Ishikawa (cell line): Measurements from ENCODE around the gene TMEM53.

Experiments used
- CEBPB ChIP-seq: IDR thresholded peaks from 2 replicates; pipeline ENCODE4 v1.6.1; 2012
- CREB1 ChIP-seq: IDR thresholded peaks from 2 replicates; pipeline ENCODE4 v1.6.1; 2012; ENCODE audit warnings: low read depth
- EGR1 ChIP-seq: IDR thresholded peaks from 2 replicates; pipeline ENCODE4 v1.6.1; 2012
- EP300 ChIP-seq: IDR thresholded peaks from 2 replicates; pipeline ENCODE4 v1.6.1; 2012; ENCODE audit warnings: borderline replicate concordance
- FOXM1 ChIP-seq: IDR thresholded peaks from 2 replicates; pipeline ENCODE4 v1.6.1; 2012; ENCODE audit warnings: low read depth, borderline replicate concordance
- MAX ChIP-seq: IDR thresholded peaks from 2 replicates; pipeline ENCODE4 v1.6.1; 2012
- NFIC ChIP-seq: IDR thresholded peaks from 2 replicates; pipeline ENCODE4 v1.6.1; 2012
- RAD21 ChIP-seq: IDR thresholded peaks from 2 replicates; pipeline ENCODE4 v1.6.1; 2012; ENCODE audit warnings: low read depth
- REST ChIP-seq: IDR thresholded peaks from 2 replicates; pipeline ENCODE4 v1.6.1; 2012; ENCODE audit warnings: low read depth, mild to moderate bottlenecking
- TAF1 ChIP-seq: IDR thresholded peaks from 2 replicates; pipeline ENCODE4 v1.6.1; 2012; ENCODE audit warnings: low read depth, mild to moderate bottlenecking
- TCF12 ChIP-seq: IDR thresholded peaks from 2 replicates; pipeline ENCODE4 v1.6.1; 2012; ENCODE audit warnings: low read depth
- TEAD4 ChIP-seq: IDR thresholded peaks from 2 replicates; pipeline ENCODE4 v1.6.1; 2012
- YY1 ChIP-seq: IDR thresholded peaks from 2 replicates; pipeline ENCODE4 v1.6.1; 2012; ENCODE audit warnings: low read depth
- ZBTB7A ChIP-seq: IDR thresholded peaks from 2 replicates; pipeline ENCODE4 v1.6.1; 2012; ENCODE audit warnings: low read depth
- TF ChIP-seq, protein P1 (sequence below): IDR thresholded peaks from 2 replicates; pipeline ENCODE4 v1.6.1; 2012

The TMEM53 gene

GRCh38 chr1:44609412-44609767 is 64.9 kb downstream of the TMEM53 start:
- TF ChIP-seq RAD21 (peak; percentile 81), NFIC (no peak), MAX (peak; percentile 54; the same call in 1 of the 2 replicates)

- no peak for TF ChIP-seq NFIC
- peak; percentile 50 for TF ChIP-seq RAD21
These were observed 66.1 kb downstream of the TMEM53 start for GRCh38 chr1:44608141-44608540.

DNA sequence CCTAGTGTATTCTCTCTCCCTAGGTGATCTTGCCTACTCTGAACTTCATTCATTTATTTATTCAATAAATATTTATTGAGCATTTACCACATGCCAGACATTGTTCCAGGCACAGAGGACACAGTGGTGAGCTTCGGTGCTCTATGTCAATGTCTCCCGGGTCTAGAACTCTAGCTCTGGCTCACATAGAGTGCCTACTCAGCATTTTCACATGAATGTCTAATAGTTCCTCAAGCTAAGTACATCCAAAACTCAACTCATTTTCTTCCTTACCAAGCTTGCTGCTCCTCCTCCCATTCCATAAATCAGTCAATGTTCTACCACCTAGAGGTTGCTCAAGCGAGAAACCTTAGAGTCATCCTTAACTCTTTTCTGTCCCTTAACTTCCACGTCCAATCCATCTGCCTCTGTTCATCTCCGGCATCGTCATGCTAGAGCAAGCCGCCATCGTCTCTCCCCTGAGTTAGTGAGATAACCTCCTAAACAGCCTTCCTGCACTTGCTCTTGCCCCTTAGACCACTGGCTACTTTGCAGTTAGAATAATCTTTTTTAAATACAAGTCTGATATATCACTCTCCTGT is 67.5 kb downstream of the TMEM53 start:
- no peak for TF ChIP-seq REST
- no peak for TF ChIP-seq TAF1
- no peak for TF ChIP-seq ZBTB7A
- no peak for TF ChIP-seq FOXM1
- TF ChIP-seq CEBPB, result no peak
- TF ChIP-seq EGR1, result no peak
- TF ChIP-seq TCF12, result no peak

GRCh38 chr1:44605914-44606615 is 68.2 kb downstream of the TMEM53 start:
- TF ChIP-seq TAF1 (no peak), EP300 (no peak), CEBPB (no peak), CREB1 (no peak), EGR1 (no peak), TEAD4 (no peak), RAD21 (no peak), ZBTB7A (no peak), FOXM1 (no peak), MAX (no peak), YY1 (no peak), REST (no peak)
- TF ChIP-seq, protein P1, sequence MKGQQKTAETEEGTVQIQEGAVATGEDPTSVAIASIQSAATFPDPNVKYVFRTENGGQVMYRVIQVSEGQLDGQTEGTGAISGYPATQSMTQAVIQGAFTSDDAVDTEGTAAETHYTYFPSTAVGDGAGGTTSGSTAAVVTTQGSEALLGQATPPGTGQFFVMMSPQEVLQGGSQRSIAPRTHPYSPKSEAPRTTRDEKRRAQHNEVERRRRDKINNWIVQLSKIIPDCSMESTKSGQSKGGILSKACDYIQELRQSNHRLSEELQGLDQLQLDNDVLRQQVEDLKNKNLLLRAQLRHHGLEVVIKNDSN, result no peak

GRCh38 chr1:44604157-44604955 is 69.9 kb downstream of the TMEM53 start:
- TF ChIP-seq TEAD4 (no peak), TCF12 (no peak), NFIC (no peak)
- TF ChIP-seq, protein P1, result no peak

DNA sequence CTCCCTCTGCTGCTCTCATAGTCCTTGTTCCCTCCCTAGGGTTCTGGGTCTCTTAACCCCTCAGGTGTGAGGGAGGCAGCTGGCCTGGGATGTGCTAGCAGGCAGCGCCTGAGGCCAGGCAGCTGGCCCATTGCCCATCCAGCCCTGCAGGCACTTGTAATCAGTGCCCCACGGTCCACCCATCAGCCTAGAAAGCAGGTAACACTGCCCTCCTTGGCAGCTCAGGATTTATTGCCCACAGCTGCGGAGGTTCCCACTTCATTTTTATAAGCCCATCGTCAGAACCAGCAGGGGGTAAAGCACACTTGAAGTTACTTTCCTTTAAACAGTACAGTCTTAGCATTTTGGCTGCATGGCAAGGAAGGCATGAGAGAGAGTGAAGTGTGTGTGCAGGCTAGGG is 70.6 kb downstream of the TMEM53 start:
- TF ChIP-seq TCF12, result peak; percentile 38; the same call in 1 of the 2 replicates
- TF ChIP-seq ZBTB7A, result no peak
- no peak for TF ChIP-seq EGR1
- no peak for TF ChIP-seq CREB1
- TF ChIP-seq YY1, result no peak
- TF ChIP-seq CEBPB, result no peak
- 0 out of 2 replicates have a peak, but pooled peaks have one; percentile 18 for TF ChIP-seq NFIC
- TF ChIP-seq TAF1, result no peak
- TF ChIP-seq, protein P1, result no peak
- no peak for TF ChIP-seq EP300
